Purkinje cell (primary cell): ENCODE data around the gene TIA1. TPM values are rescaled to one million over a fixed set of nuclear protein-coding genes. Genes with fewer than 3 reads are reported as not detected.

ENCODE experiments used
- polyA plus RNA-seq: library from polyadenylated mRNA; unstranded; fragments of >200 nt; fragmentation: Nextera tagmentation; gene quantifications from 2 replicates; pipeline ENCODE4 v1.2.1, GENCODE V29; 2014

TIA1 gene
- 22.5 and 25.0 TPM in 2 replicates for polyA plus RNA-seq

DNA sequence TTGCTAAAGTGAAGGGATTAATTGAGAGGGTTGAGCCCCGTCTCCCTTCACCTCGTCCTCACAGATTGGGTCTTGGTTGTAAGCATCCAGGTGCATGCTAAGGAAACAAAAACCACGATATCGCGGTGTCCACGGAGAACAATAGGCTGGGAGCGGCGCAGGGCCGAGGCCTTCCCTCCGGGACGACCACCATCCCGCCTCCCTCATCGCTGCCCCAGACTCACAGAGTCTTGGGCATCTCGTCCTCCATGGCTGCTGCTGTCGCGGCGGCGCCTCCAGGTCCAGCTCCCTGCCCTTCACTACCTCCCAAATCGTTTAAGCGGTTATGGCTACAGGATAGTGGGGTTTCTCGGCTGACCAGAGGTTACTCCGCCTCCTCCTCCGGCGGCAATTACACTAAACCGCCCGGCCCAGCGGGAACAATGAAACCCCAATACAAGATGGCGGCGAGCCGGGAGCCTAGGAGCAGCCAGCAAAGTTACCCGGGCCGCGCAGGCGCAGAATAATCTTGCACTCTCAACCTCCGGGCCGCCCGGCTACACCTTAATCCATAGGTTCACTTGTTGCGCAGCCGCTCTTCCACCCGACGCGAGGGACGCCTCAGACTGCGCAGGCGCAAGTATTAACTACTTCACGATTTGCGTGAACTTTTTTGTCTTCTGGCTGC, at the start of gene TIA1:
TSS of gene TIA1 (minus strand) at position 448 of the 667 bp plus-strand sequence. CDS start at position 250, 198 bp downstream.

GRCh38 chr2:70190418-70191243, 57.8 kb downstream of the TIA1 start, which contains the start of gene C2orf42:
Gene C2orf42, minus strand, starts transcription at chr2:70191019. Its CDS starts 9,034 bp downstream, at chr2:70181985.

Other genes with a start within 250 kb of the TIA1 start
- gene PCBP1, start 161.2 kb downstream of the TIA1 start, polyA plus RNA-seq, result 92.2 and 93.7 TPM in 2 replicates
- gene C2orf42, start 57.6 kb downstream of the TIA1 start, polyA plus RNA-seq, result 14.4 and 18.9 TPM in 2 replicates
- 44.3 and 50.0 TPM in 2 replicates for gene PCYOX1, start 9.5 kb upstream of the TIA1 start, polyA plus RNA-seq
- gene SNRPG, start 45.1 kb upstream of the TIA1 start, polyA plus RNA-seq, result 503 and 651 TPM in 2 replicates
- gene FAM136A, start 53.4 kb upstream of the TIA1 start, polyA plus RNA-seq, result 32.6 and 41.9 TPM in 2 replicates